GM12872 (cell line): ENCODE data around the gene TXNDC16.

Experiments used
- TF ChIP-seq, protein P1 (sequence below): IDR thresholded peaks from 3 replicates; pipeline ENCODE4 v1.5.1; 2011; ENCODE audit warnings: low read depth, mild to moderate bottlenecking, low read length, moderate library complexity; ENCODE audit not compliant: insufficient read depth

TXNDC16 gene

DNA sequence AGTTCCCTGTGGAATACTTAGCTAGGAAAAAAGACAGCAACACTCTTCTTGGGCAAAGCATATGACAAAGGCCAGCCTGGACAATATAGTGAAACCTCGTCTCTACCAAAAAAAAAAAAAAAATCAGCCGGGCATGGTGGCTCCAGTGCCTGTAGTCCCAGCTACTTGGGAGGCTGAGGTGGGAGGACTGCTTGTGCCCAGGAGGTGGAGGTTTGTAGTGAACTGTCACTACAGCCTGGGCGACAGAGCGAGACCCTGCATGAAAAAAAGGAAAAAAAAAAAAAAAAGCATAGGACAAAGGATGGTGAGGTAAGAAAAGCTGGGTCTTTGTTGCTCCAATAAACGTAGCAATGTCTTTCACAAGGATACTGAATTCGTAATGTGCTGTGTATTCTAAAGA lies 1.1 kb downstream of the TXNDC16 start:
- TF ChIP-seq, protein P1, sequence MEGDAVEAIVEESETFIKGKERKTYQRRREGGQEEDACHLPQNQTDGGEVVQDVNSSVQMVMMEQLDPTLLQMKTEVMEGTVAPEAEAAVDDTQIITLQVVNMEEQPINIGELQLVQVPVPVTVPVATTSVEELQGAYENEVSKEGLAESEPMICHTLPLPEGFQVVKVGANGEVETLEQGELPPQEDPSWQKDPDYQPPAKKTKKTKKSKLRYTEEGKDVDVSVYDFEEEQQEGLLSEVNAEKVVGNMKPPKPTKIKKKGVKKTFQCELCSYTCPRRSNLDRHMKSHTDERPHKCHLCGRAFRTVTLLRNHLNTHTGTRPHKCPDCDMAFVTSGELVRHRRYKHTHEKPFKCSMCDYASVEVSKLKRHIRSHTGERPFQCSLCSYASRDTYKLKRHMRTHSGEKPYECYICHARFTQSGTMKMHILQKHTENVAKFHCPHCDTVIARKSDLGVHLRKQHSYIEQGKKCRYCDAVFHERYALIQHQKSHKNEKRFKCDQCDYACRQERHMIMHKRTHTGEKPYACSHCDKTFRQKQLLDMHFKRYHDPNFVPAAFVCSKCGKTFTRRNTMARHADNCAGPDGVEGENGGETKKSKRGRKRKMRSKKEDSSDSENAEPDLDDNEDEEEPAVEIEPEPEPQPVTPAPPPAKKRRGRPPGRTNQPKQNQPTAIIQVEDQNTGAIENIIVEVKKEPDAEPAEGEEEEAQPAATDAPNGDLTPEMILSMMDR = no peak

- TF ChIP-seq, protein P1 = no peak
Measured at GRCh38 chr14:52550661-52551060, 1.6 kb downstream of the TXNDC16 start.

DNA sequence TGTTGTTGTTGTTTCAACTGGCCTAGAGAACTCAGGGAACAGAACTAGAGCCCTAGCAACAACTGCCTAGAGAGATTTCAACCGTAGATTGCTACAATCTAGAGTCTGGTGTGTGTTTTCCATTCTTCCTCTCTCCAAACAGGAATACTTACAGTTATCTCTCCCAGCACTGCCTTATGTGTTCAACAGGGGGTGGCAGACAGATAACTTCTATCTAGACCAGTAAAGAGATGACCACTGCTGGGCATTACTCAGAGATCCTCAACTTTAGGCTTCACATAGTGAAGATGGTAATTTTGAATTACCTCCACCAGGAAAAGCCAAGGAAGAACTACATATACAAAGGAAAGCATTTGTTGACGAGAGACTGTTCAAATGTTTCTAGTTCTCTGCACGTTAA lies 4.8 kb downstream of the TXNDC16 start:
- TF ChIP-seq, protein P1 = no peak

GRCh38 chr14:52547027-52547426 lies 5.3 kb downstream of the TXNDC16 start:
- TF ChIP-seq, protein P1 = no peak

GRCh38 chr14:52546318-52546670 lies 6.0 kb downstream of the TXNDC16 start:
- TF ChIP-seq, protein P1 = no peak

DNA sequence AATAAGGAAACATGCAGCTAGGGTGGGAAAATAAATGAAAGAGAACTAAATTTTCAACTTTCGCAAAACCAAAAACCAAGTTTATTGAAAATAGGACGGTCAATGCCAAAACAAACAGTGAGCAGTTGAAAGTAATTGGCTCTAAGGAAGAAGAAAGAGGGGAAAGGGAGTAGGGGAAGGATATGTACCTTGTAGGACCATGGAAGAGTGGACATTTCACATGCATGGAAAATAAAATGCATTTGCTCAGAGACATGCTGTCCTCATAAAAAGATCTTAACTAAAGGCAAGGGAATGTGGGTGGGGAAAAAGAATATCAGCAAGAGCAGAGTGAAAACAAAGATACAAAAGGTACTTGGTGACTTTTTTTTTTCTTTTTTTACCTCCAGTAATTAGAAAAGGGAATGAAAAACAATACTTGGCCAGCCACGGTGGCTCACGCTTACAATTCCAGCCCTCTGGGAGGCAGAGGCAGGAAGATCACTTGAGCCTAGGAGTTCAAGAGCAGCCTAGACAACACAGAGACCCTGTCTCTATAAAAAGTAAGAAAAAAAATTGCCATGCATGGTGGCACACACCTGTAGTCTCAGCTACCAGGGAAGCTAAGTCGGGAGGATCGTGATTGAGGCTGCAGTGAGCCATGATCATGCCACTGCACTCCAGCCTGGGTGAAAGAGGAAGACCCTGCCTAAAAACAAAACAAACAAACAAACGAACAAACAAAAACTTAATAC lies 6.6 kb downstream of the TXNDC16 start:
- TF ChIP-seq, protein P1 = no peak

GRCh38 chr14:52538623-52539022 lies 13.7 kb downstream of the TXNDC16 start:
- TF ChIP-seq, protein P1 = no peak
